ENCODE measurements around the gene CEP170B. TPM values are rescaled to one million over a fixed set of nuclear protein-coding genes. Genes with fewer than 3 reads are reported as not detected.
"Not testable (repeated sequence)": the region's sequence is repeated elsewhere in the genome, so short reads cannot be mapped to it uniquely, and the experiment has no call there.

CEP170B gene
- total RNA-seq, 2 donors from 2014 or later, result 3.4 to 3.8 TPM

GRCh38 chr14:104900639-104901512 is 35.8 kb downstream of the CEP170B start:
- Mint-ChIP-seq H3K9me3 (no peaks in the 10 kb centered on the region), H3K36me3 (no peaks in the 10 kb centered on the region), H3K4me3 (no peak overlapping the region), H3K27me3 (peaks cover 24 to 27% of the 10 kb centered on the region in 2 donors), H3K4me1 (ENCODE audit: low read depth in 2 of 2) (no peaks in the 10 kb centered on the region), H3K27ac (no peak overlapping the region)
- DNase-seq (ENCODE audit: low spot score), result no peak
- no peak for ATAC-seq

GRCh38 chr14:104903990-104904389 is 38.9 kb downstream of the CEP170B start:
- no peak for ATAC-seq
- Mint-ChIP-seq H3K4me3 (no peak overlapping the region), H3K9me3 (no peaks in the 10 kb centered on the region), H3K36me3 (no peaks in the 10 kb centered on the region), H3K27ac (no peak overlapping the region), H3K27me3 (peaks cover 35 to 42% of the 10 kb centered on the region in 2 donors), H3K4me1 (ENCODE audit: low read depth in 2 of 2) (no peaks in the 10 kb centered on the region)
- DNase-seq (ENCODE audit: low spot score), result no peak

GRCh38 chr14:104904650-104905578 is 39.8 kb downstream of the CEP170B start:
- H3K9me3 Mint-ChIP-seq; DNase-seq (ENCODE audit: low spot score); ATAC-seq; H3K4me3 Mint-ChIP-seq; H3K27ac Mint-ChIP-seq; H3K36me3 Mint-ChIP-seq; H3K4me1 Mint-ChIP-seq (ENCODE audit: low read depth in 2 of 2): not testable (repeated sequence)
- peaks cover 38 to 46% of the 10 kb centered on the region in 2 donors for H3K27me3 Mint-ChIP-seq

- not testable (repeated sequence) for H3K4me1 Mint-ChIP-seq (ENCODE audit: low read depth in 2 of 2); H3K4me3 Mint-ChIP-seq; H3K36me3 Mint-ChIP-seq; DNase-seq (ENCODE audit: low spot score); H3K9me3 Mint-ChIP-seq; ATAC-seq; H3K27ac Mint-ChIP-seq
- H3K27me3 Mint-ChIP-seq, result peaks cover 37 to 51% of the 10 kb centered on the region in 2 donors
Observed at GRCh38 chr14:104905579-104905933, 40.5 kb downstream of the CEP170B start.

- DNase-seq (ENCODE audit: low spot score) (no peak), ATAC-seq (no peak)
- peaks cover 40 to 48% of the 10 kb centered on the region in 2 donors for H3K27me3 Mint-ChIP-seq
- H3K9me3 Mint-ChIP-seq, result peaks cover 3% of the 10 kb centered on the region
- H3K4me3 Mint-ChIP-seq, result no peak overlapping the region
- no peak overlapping the region for H3K27ac Mint-ChIP-seq
- H3K4me1 Mint-ChIP-seq (ENCODE audit: low read depth in 2 of 2), result no peaks in the 10 kb centered on the region
- H3K36me3 Mint-ChIP-seq, result peaks cover 13% of the 10 kb centered on the region
Observed at GRCh38 chr14:104908303-104908702, 43.2 kb downstream of the CEP170B start.

- ATAC-seq (no peak), DNase-seq (ENCODE audit: low spot score) (no peak)
- Mint-ChIP-seq H3K27ac (no peak overlapping the region), H3K4me3 (no peak overlapping the region), H3K9me3 (peaks cover 3% of the 10 kb centered on the region), H3K27me3 (peaks cover 36 to 42% of the 10 kb centered on the region in 2 donors), H3K4me1 (ENCODE audit: low read depth in 2 of 2) (no peaks in the 10 kb centered on the region), H3K36me3 (peaks cover 13% of the 10 kb centered on the region)
Observed at GRCh38 chr14:104912053-104912452, 47.0 kb downstream of the CEP170B start.

GRCh38 chr14:104913435-104913834 is 48.4 kb downstream of the CEP170B start:
- H3K4me3 Mint-ChIP-seq, result no peak overlapping the region
- H3K27me3 Mint-ChIP-seq, result peaks cover 29% of the 10 kb centered on the region in 2 donors
- peaks cover 3% of the 10 kb centered on the region for H3K9me3 Mint-ChIP-seq
- peaks cover 13% of the 10 kb centered on the region for H3K36me3 Mint-ChIP-seq
- no peaks in the 10 kb centered on the region for H3K4me1 Mint-ChIP-seq (ENCODE audit: low read depth in 2 of 2)
- ATAC-seq (no peak), DNase-seq (ENCODE audit: low spot score) (no peak)
- H3K27ac Mint-ChIP-seq, result no peak overlapping the region

- Mint-ChIP-seq H3K27ac (no peak overlapping the region), H3K36me3 (peaks cover 2% of the 10 kb centered on the region), H3K4me3 (no peak overlapping the region), H3K9me3 (peaks cover 1% of the 10 kb centered on the region), H3K27me3 (peaks cover 22 to 23% of the 10 kb centered on the region in 2 donors), H3K4me1 (ENCODE audit: low read depth in 2 of 2) (no peaks in the 10 kb centered on the region)
- no peak for DNase-seq (ENCODE audit: low spot score)
- no peak for ATAC-seq
Observed at GRCh38 chr14:104917116-104917515, 52.0 kb downstream of the CEP170B start.

- H3K4me3 Mint-ChIP-seq, result no peak overlapping the region
Observed at GRCh38 chr14:104917993-104918392, 52.9 kb downstream of the CEP170B start.

GRCh38 chr14:104919152-104919992 is 54.3 kb downstream of the CEP170B start:
- ATAC-seq; H3K36me3 Mint-ChIP-seq; H3K27ac Mint-ChIP-seq; DNase-seq (ENCODE audit: low spot score); H3K4me1 Mint-ChIP-seq (ENCODE audit: low read depth in 2 of 2); H3K4me3 Mint-ChIP-seq; H3K9me3 Mint-ChIP-seq: not testable (repeated sequence)
- H3K27me3 Mint-ChIP-seq, result peaks cover 15 to 17% of the 10 kb centered on the region in 2 donors

More at GRCh38 chr14:104917993-104918392, 52.9 kb downstream of the CEP170B start:
- Mint-ChIP-seq H3K9me3 (no peaks in the 10 kb centered on the region), H3K36me3 (no peaks in the 10 kb centered on the region), H3K4me1 (ENCODE audit: low read depth in 2 of 2) (no peaks in the 10 kb centered on the region), H3K27me3 (peaks cover 20 to 23% of the 10 kb centered on the region in 2 donors), H3K27ac (no peak overlapping the region)
- ATAC-seq, result no peak
- no peak for DNase-seq (ENCODE audit: low spot score)

GRCh38 chr14:104919993-104920315 is 54.9 kb downstream of the CEP170B start:
- no peaks in the 10 kb centered on the region for H3K9me3 Mint-ChIP-seq
- no peak overlapping the region for H3K4me3 Mint-ChIP-seq
- no peak for DNase-seq (ENCODE audit: low spot score)
- peaks cover 15 to 17% of the 10 kb centered on the region in 2 donors for H3K27me3 Mint-ChIP-seq
- H3K27ac Mint-ChIP-seq, result no peak overlapping the region
- ATAC-seq, result no peak
- no peaks in the 10 kb centered on the region for H3K4me1 Mint-ChIP-seq (ENCODE audit: low read depth in 2 of 2)
- no peaks in the 10 kb centered on the region for H3K36me3 Mint-ChIP-seq

- Mint-ChIP-seq H3K27me3 (peaks cover 6 to 10% of the 10 kb centered on the region in 2 donors), H3K36me3 (no peaks in the 10 kb centered on the region), H3K4me3 (no peak overlapping the region), H3K27ac (no peak overlapping the region), H3K4me1 (ENCODE audit: low read depth in 2 of 2) (no peaks in the 10 kb centered on the region), H3K9me3 (no peaks in the 10 kb centered on the region)
- ATAC-seq (no peak), DNase-seq (ENCODE audit: low spot score) (no peak)
Observed at GRCh38 chr14:104923640-104924420, 58.8 kb downstream of the CEP170B start.
